GM21723 (cell line): ENCODE measurements around the gene ITPK1.
"Not testable (repeated sequence)": the region's sequence is repeated elsewhere in the genome, so short reads cannot be mapped to it uniquely, and the experiment has no call there.

Experiments
- ATAC-seq: cut with Tn5 transposase; IDR thresholded peaks from one replicate; pipeline ENCODE4 v1.9.1; 2021; ENCODE audit warnings: mild to moderate bottlenecking, moderate library complexity; ENCODE audit not compliant: unreplicated experiment

Gene ITPK1

GRCh38 chr14:93115821-93116675 is at the start of gene ITPK1:
TSS of gene ITPK1 (minus strand) at chr14:93115925. CDS start at chr14:93115163, 762 bp downstream.
- ATAC-seq: peak; percentile 61

GRCh38 chr14:93163564-93163963 is 47.8 kb upstream of the ITPK1 start:
- no peak for ATAC-seq

GRCh38 chr14:93161411-93161940 is 45.8 kb upstream of the ITPK1 start:
- no peak for ATAC-seq

DNA sequence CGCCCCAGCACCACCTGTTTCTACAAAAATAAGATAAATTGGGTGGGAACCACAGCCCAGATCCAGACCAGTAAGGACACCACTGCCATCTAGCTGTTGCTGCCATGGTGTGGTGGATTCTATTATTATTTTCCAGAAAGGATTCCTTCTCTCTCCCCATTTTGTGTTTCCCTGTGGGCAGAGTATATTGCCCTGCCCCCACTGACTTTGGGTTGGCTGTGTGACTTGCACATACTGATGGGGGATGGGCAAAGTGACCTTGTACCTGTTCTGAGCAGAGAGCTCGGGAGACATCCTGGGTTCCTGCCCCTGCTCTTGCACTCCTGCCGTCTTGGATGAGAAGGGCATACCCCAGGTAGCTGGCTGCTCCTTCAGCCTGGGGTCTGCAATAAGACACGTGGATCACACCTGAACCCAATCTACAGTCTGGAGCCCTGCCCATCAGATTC is 44.7 kb upstream of the ITPK1 start:
- no peak for ATAC-seq

DNA sequence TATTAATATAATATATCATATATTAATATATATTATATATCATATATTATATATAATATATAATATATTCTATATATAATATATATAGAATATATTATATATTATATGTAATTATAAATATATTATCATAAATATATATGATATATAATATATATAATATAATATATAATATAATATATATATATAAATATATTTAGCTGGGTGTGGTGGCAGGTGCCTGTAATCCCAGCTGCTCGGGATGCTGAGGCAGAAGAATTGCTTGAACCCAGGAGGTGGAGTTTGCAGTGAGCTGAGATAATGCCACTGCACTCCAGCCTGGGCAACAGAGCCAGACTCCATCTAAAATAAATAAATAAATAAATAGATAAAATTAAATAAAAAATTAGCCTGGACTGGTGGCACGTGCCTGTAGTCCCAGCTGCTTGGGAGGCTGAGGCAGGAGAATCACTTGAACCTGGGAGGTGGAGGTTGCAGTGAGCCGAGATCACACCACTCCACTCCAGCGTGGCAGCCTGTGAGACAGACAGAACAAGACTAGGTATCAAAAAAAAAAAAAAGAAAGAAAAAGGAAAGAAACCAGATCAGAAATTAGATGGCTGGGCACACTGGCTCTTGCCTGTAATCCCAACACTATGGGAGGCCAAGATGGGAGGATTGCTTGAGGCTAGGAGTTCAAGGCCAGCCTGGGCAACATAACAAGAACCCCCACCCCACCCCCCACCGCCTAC is 44.1 kb upstream of the ITPK1 start:
- ATAC-seq: not testable (repeated sequence)

DNA sequence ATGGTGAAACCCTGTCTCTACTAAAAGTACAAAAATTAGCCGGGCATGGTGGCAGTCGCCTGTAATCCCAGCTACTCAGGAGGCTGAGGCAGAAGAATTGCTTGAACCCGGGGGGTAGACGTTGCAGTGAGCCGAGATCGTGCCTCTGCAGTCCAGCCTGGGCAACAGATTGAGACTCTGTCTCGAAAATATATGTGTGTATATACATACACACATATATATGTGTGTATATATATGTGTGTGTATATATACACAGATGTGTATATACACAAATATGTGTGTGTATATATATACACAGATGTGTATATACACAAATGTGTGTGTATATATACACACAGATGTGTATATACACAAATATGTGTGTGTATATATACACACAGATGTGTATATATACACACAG is 42.6 kb upstream of the ITPK1 start:
- ATAC-seq: not testable (repeated sequence)

DNA sequence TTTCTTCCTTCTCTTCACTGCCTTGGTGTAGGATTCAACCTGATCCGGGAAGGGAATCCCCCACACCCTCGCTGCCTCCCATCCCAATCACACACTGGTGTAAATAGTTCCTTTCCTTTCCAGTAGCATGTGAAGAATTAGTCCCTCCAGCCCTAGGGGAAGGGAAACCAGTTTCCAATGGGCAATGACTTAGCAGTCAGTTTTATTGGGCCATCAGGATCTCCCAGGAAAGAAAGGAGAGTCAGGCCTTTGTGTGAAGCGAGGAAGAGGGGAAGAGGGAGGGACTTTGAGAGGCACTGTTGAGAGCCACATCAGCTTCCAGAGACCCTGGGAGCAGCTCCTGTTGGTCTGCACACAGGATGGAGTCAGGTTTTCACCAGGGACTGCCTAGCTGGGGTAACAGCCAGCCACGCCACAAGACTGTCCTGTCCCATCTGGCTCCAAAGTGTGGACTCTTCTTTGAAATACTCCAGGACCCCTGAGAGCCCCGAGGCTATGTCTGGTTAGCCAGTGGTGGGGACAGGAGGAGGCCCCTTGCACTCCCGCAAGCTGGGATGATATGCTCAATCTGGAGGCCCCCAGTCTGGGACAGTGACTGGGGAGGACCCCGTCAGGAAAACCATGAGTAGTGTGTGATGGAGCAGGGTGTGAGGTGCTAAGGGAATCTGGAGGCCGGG is 41.1 kb upstream of the ITPK1 start:
- ATAC-seq: no peak

- ATAC-seq: no peak
Observed at GRCh38 chr14:93155667-93156066, 39.9 kb upstream of the ITPK1 start.

DNA sequence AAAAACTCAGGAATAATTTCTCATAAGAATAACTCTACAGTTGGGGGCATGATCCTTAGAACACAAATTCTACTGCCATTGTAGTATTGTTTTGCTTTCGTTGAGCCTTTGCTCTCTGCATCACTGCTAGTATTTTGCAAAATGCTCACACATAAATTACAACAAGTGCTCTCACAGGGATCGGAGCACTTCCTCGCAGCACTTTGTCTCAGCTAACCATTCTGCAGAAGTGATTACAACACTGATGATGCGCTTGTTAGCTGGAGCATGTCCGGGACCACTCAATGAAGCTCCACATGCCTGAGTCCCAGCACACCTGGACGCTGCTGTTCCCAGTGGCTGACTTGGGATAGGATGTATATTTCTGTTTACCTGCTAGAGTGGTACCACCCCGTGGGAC is 37.4 kb upstream of the ITPK1 start:
- ATAC-seq: no peak

- no peak for ATAC-seq
Observed at GRCh38 chr14:93150227-93151208, 34.8 kb upstream of the ITPK1 start.

DNA sequence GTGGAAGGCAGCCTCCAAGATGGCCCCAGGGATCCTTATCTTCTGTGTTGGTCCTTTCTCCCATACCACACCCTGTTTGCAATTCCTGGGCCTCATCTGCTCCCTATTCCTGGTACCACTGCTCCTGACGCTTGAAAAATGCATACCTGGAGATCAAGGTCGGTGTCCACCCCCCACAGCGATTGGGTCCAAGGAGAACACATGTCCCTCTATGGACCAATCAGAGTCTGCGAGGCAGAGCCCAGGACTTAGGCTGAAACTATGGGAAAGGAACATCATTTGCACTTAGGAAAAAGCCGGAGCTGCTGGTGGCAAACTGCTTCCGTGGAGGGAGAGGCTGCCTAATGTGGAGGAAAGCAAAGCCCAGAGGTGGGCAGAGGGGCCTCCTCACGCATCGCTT is 33.3 kb upstream of the ITPK1 start:
- no peak for ATAC-seq

GRCh38 chr14:93146119-93146518 is 30.4 kb upstream of the ITPK1 start:
- ATAC-seq: no peak

DNA sequence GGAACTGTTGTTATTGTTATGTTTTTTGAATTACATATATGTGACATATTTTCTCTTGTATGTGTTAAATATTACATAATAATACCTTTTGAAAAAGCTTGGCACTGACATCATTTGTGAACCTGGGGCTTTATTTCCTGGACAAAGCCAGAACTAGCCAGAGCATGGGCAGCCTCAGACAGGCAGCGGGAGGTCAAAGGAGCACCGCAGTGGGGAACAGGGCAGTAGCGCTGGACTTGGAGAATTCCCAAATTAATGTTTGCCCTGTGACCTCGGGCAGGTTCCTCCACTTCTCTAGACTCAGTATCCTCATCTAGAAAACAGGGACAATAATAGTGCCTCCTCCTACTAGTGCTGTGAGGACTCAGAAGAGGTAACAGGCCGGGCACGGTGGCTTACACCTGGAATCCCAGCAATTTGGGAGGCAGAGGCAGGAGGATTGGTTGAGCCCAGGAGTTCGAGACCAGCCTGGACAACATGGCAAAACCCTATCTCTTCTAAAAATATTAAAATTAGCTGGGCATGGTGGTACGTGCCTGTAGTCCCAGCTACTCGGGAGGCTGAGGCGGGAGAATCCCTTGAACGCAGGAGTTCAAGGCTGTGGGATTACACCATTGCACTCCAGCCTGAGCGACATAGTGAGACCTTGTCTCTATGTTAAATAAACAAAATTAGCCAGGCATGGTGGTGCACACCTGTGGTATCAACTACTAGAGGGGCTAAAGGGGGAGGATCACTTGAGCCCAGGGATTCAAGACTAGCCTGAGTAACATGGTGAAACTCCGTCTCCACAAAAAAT is 27.3 kb upstream of the ITPK1 start:
- no peak for ATAC-seq

- ATAC-seq: no peak
Observed at GRCh38 chr14:93137864-93138263, 22.1 kb upstream of the ITPK1 start.

- ATAC-seq: not testable (repeated sequence)
Observed at GRCh38 chr14:93136508-93136907, 20.8 kb upstream of the ITPK1 start.

DNA sequence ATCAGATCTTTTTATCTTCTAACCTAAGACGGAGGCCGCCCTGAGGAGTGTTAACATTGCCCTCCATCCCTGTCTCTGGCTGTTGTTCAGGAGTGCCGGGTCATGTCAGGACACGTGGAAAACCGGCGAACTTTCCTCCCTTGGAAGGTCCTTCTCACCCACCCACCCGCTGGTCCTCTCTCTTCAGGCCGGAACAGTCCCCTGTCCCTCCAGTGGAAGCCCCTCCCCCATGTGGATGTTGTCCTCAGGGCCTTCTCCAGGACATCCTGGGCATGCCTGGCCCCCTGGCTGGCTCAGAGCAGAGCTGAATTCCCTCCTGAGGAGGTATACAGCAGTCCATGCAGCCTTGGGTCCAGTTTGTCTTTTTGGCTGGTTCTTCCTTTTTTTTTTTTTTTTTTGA is 20.3 kb upstream of the ITPK1 start:
- no peak for ATAC-seq

GRCh38 chr14:93135399-93135798 is 19.7 kb upstream of the ITPK1 start:
- no peak for ATAC-seq

DNA sequence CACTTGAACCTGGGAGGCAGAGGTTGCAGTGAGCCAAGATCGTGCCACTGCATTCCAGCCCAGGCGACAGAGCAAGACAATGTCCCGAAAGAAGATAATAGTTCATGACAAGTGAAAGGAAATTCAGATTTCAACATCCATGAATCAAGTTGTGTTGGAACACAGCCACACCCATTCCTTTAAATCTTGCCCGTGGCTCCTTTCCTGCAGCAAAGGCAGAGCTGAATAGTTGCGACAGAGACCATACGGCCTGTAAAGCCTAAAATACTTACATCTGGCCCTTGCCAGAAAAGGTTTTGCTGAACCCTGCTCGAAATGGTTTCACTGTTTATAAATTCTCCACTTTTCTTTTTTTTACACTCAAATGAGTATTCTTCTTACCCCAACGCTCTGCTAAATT is 17.7 kb upstream of the ITPK1 start:
- ATAC-seq: no peak

DNA sequence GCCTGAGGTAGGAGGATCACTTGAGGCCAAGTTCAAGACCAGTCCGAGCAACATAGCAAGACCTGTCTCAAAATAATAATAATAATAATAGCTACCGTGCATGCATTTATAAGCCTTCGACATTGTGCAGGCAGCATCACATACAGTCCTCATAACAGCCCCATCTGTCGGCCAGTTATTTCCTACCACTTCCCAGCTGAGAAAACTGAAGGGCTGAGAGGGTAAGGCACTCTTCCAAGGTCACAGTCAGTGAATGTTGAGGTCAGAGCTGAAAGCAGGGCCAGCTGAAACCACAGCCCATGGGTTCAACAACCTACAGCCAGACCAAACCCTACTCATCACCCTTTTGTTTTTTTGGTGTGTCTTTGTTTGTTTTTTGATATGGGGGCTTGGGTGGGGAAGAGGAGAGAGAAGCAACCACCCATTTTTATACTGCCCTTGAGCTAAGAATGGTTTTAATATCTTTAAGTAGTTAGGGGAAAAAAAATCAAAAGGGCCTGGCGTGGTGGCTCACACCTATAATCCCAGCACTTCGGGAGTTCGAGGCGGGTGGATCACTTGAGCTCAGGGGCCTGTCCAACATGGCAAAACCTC is 16.8 kb upstream of the ITPK1 start:
- no peak for ATAC-seq
